ENCODE results near the gene ACTR1A.

ACTR1A gene

GRCh38 chr10:102502337-102503151, at the start of gene ACTR1A:
ACTR1A (minus strand) TSS chr10:102502712; CDS start chr10:102502647, 65 bp downstream.
- Histone ChIP-seq H3K4me1 (ENCODE audit: control insufficient read depth in 1 of 2, insufficient read depth in 2 of 2, low read length in 2 of 2) (peaks cover 21 to 27% of the 10 kb centered on the region in 2 donors), H3K27me3 (ENCODE audit: control insufficient read depth in 1 of 2, insufficient read depth in 2 of 2, low read length in 2 of 2) (no peaks in the 10 kb centered on the region), H3K4me3 (ENCODE audit: low read depth in 1 of 2, low read length in 2 of 2) (peak within 1 kb of the TSS; percentile 82 to 96), H3K9me3 (ENCODE audit: control insufficient read depth in 1 of 2, low read length in 2 of 2) (no peaks in the 10 kb centered on the region), H3K36me3 (ENCODE audit: control insufficient read depth in 1 of 2, insufficient read depth in 2 of 2, low read length in 2 of 2) (no peaks in the 10 kb centered on the region), H3K9ac (ENCODE audit: low read depth in 1 of 2, low read length in 2 of 2) (peak within 1 kb of the TSS; percentile 80 to 84), H3K27ac (ENCODE audit: low read depth, low read length) (peak within 1 kb of the TSS; percentile 65)

- H3K9me3 ChIP-seq (ENCODE audit: control insufficient read depth in 1 of 2, low read length in 2 of 2): no peaks in the 10 kb centered on the region
- no peaks in the 10 kb centered on the region for H3K27me3 ChIP-seq (ENCODE audit: control insufficient read depth in 1 of 2, insufficient read depth in 2 of 2, low read length in 2 of 2)
- H3K4me1 ChIP-seq (ENCODE audit: control insufficient read depth in 1 of 2, insufficient read depth in 2 of 2, low read length in 2 of 2): no peaks in the 10 kb centered on the region
- H3K4me3 ChIP-seq (ENCODE audit: low read depth in 1 of 2, low read length in 2 of 2): no peak overlapping the region
- H3K27ac ChIP-seq (ENCODE audit: low read depth, low read length): no peak overlapping the region
- no peak overlapping the region for H3K9ac ChIP-seq (ENCODE audit: low read depth in 1 of 2, low read length in 2 of 2)
- H3K36me3 ChIP-seq (ENCODE audit: control insufficient read depth in 1 of 2, insufficient read depth in 2 of 2, low read length in 2 of 2): peaks cover 0 to 17% of the 10 kb centered on the region in 2 donors
These were observed 48.2 kb upstream of the ACTR1A start for GRCh38 chr10:102550636-102551210.

GRCh38 chr10:102549549-102549948, 47.0 kb upstream of the ACTR1A start:
- Histone ChIP-seq H3K9ac (ENCODE audit: low read depth in 1 of 2, low read length in 2 of 2) (no peak overlapping the region), H3K27me3 (ENCODE audit: control insufficient read depth in 1 of 2, insufficient read depth in 2 of 2, low read length in 2 of 2) (no peaks in the 10 kb centered on the region), H3K9me3 (ENCODE audit: control insufficient read depth in 1 of 2, low read length in 2 of 2) (no peaks in the 10 kb centered on the region), H3K4me3 (ENCODE audit: low read depth in 1 of 2, low read length in 2 of 2) (no peak overlapping the region), H3K27ac (ENCODE audit: low read depth, low read length) (no peak overlapping the region), H3K4me1 (ENCODE audit: control insufficient read depth in 1 of 2, insufficient read depth in 2 of 2, low read length in 2 of 2) (no peaks in the 10 kb centered on the region), H3K36me3 (ENCODE audit: control insufficient read depth in 1 of 2, insufficient read depth in 2 of 2, low read length in 2 of 2) (peaks cover 0 to 17% of the 10 kb centered on the region in 2 donors)

- Histone ChIP-seq H3K9me3 (ENCODE audit: control insufficient read depth in 1 of 2, low read length in 2 of 2) (no peaks in the 10 kb centered on the region), H3K27ac (ENCODE audit: low read depth, low read length) (no peak overlapping the region), H3K36me3 (ENCODE audit: control insufficient read depth in 1 of 2, insufficient read depth in 2 of 2, low read length in 2 of 2) (peaks cover 0 to 13% of the 10 kb centered on the region in 2 donors), H3K9ac (ENCODE audit: low read depth in 1 of 2, low read length in 2 of 2) (no peak overlapping the region), H3K4me3 (ENCODE audit: low read depth in 1 of 2, low read length in 2 of 2) (no peak overlapping the region), H3K27me3 (ENCODE audit: control insufficient read depth in 1 of 2, insufficient read depth in 2 of 2, low read length in 2 of 2) (no peaks in the 10 kb centered on the region), H3K4me1 (ENCODE audit: control insufficient read depth in 1 of 2, insufficient read depth in 2 of 2, low read length in 2 of 2) (no peaks in the 10 kb centered on the region)
These were observed 44.3 kb upstream of the ACTR1A start for GRCh38 chr10:102546606-102547320.

GRCh38 chr10:102545997-102546396, 43.5 kb upstream of the ACTR1A start:
- no peak overlapping the region for H3K27ac ChIP-seq (ENCODE audit: low read depth, low read length)

GRCh38 chr10:102545265-102545871, 42.9 kb upstream of the ACTR1A start:
- Histone ChIP-seq H3K27me3 (ENCODE audit: control insufficient read depth in 1 of 2, insufficient read depth in 2 of 2, low read length in 2 of 2) (no peaks in the 10 kb centered on the region), H3K4me3 (ENCODE audit: low read depth in 1 of 2, low read length in 2 of 2) (no peak overlapping the region), H3K9me3 (ENCODE audit: control insufficient read depth in 1 of 2, low read length in 2 of 2) (no peaks in the 10 kb centered on the region), H3K27ac (ENCODE audit: low read depth, low read length) (no peak overlapping the region), H3K4me1 (ENCODE audit: control insufficient read depth in 1 of 2, insufficient read depth in 2 of 2, low read length in 2 of 2) (no peaks in the 10 kb centered on the region), H3K9ac (ENCODE audit: low read depth in 1 of 2, low read length in 2 of 2) (no peak overlapping the region), H3K36me3 (ENCODE audit: control insufficient read depth in 1 of 2, insufficient read depth in 2 of 2, low read length in 2 of 2) (peaks cover 0 to 6% of the 10 kb centered on the region in 2 donors)

More at GRCh38 chr10:102545997-102546396, 43.5 kb upstream of the ACTR1A start:
- Histone ChIP-seq H3K9me3 (ENCODE audit: control insufficient read depth in 1 of 2, low read length in 2 of 2) (no peaks in the 10 kb centered on the region), H3K27me3 (ENCODE audit: control insufficient read depth in 1 of 2, insufficient read depth in 2 of 2, low read length in 2 of 2) (no peaks in the 10 kb centered on the region), H3K9ac (ENCODE audit: low read depth in 1 of 2, low read length in 2 of 2) (no peak overlapping the region), H3K36me3 (ENCODE audit: control insufficient read depth in 1 of 2, insufficient read depth in 2 of 2, low read length in 2 of 2) (peaks cover 0 to 11% of the 10 kb centered on the region in 2 donors), H3K4me3 (ENCODE audit: low read depth in 1 of 2, low read length in 2 of 2) (no peak overlapping the region), H3K4me1 (ENCODE audit: control insufficient read depth in 1 of 2, insufficient read depth in 2 of 2, low read length in 2 of 2) (no peaks in the 10 kb centered on the region)

- no peak overlapping the region for H3K9ac ChIP-seq (ENCODE audit: low read depth in 1 of 2, low read length in 2 of 2)
- no peaks in the 10 kb centered on the region for H3K27me3 ChIP-seq (ENCODE audit: control insufficient read depth in 1 of 2, insufficient read depth in 2 of 2, low read length in 2 of 2)
- H3K9me3 ChIP-seq (ENCODE audit: control insufficient read depth in 1 of 2, low read length in 2 of 2): no peaks in the 10 kb centered on the region
- H3K36me3 ChIP-seq (ENCODE audit: control insufficient read depth in 1 of 2, insufficient read depth in 2 of 2, low read length in 2 of 2): no peaks in the 10 kb centered on the region
- no peak overlapping the region for H3K27ac ChIP-seq (ENCODE audit: low read depth, low read length)
- peaks cover 0 to 4% of the 10 kb centered on the region in 2 donors for H3K4me1 ChIP-seq (ENCODE audit: control insufficient read depth in 1 of 2, insufficient read depth in 2 of 2, low read length in 2 of 2)
- no peak overlapping the region for H3K4me3 ChIP-seq (ENCODE audit: low read depth in 1 of 2, low read length in 2 of 2)
These were observed 40.4 kb upstream of the ACTR1A start for GRCh38 chr10:102542800-102543418.

- H3K9me3 ChIP-seq (ENCODE audit: control insufficient read depth in 1 of 2, low read length in 2 of 2): no peaks in the 10 kb centered on the region
- peaks cover 0 to 4% of the 10 kb centered on the region in 2 donors for H3K4me1 ChIP-seq (ENCODE audit: control insufficient read depth in 1 of 2, insufficient read depth in 2 of 2, low read length in 2 of 2)
- no peaks in the 10 kb centered on the region for H3K27me3 ChIP-seq (ENCODE audit: control insufficient read depth in 1 of 2, insufficient read depth in 2 of 2, low read length in 2 of 2)
- no peak overlapping the region for H3K27ac ChIP-seq (ENCODE audit: low read depth, low read length)
- no peak overlapping the region for H3K9ac ChIP-seq (ENCODE audit: low read depth in 1 of 2, low read length in 2 of 2)
- H3K36me3 ChIP-seq (ENCODE audit: control insufficient read depth in 1 of 2, insufficient read depth in 2 of 2, low read length in 2 of 2): no peaks in the 10 kb centered on the region
- no peak overlapping the region for H3K4me3 ChIP-seq (ENCODE audit: low read depth in 1 of 2, low read length in 2 of 2)
These were observed 37.5 kb upstream of the ACTR1A start for GRCh38 chr10:102540023-102540422.

GRCh38 chr10:102538811-102539210, 36.3 kb upstream of the ACTR1A start:
- Histone ChIP-seq H3K4me3 (ENCODE audit: low read depth in 1 of 2, low read length in 2 of 2) (no peak overlapping the region), H3K27me3 (ENCODE audit: control insufficient read depth in 1 of 2, insufficient read depth in 2 of 2, low read length in 2 of 2) (no peaks in the 10 kb centered on the region), H3K27ac (ENCODE audit: low read depth, low read length) (no peak overlapping the region), H3K4me1 (ENCODE audit: control insufficient read depth in 1 of 2, insufficient read depth in 2 of 2, low read length in 2 of 2) (peaks cover 0 to 4% of the 10 kb centered on the region in 2 donors), H3K9me3 (ENCODE audit: control insufficient read depth in 1 of 2, low read length in 2 of 2) (no peaks in the 10 kb centered on the region), H3K9ac (ENCODE audit: low read depth in 1 of 2, low read length in 2 of 2) (no peak overlapping the region), H3K36me3 (ENCODE audit: control insufficient read depth in 1 of 2, insufficient read depth in 2 of 2, low read length in 2 of 2) (no peaks in the 10 kb centered on the region)

Data from duodenal mucosa (tissue), 2 donors.